ENCODE results near the gene CEP170B. TPM values are rescaled to one million over a fixed set of nuclear protein-coding genes. Genes with fewer than 3 reads are reported as not detected.

Gene CEP170B
- total RNA-seq, 1 donor from 2014 or later: 18.3 TPM

GRCh38 chr14:104866451-104867370 is 1.6 kb downstream of the CEP170B start:
- FAIRE-seq (no peak), DNase-seq (ENCODE audit: low spot score in 2 of 2) (no peak)

GRCh38 chr14:104867371-104868059 is 2.4 kb downstream of the CEP170B start:
- DNase-seq (ENCODE audit: low spot score in 2 of 2): no peak
- FAIRE-seq: no peak

- FAIRE-seq (no peak), DNase-seq (ENCODE audit: low spot score in 2 of 2) (no peak)
Measured at GRCh38 chr14:104868060-104868740, 3.1 kb downstream of the CEP170B start.

- FAIRE-seq: no peak
- no peak for DNase-seq (ENCODE audit: low spot score in 2 of 2)
Measured at GRCh38 chr14:104868811-104869572, 3.9 kb downstream of the CEP170B start.

DNA sequence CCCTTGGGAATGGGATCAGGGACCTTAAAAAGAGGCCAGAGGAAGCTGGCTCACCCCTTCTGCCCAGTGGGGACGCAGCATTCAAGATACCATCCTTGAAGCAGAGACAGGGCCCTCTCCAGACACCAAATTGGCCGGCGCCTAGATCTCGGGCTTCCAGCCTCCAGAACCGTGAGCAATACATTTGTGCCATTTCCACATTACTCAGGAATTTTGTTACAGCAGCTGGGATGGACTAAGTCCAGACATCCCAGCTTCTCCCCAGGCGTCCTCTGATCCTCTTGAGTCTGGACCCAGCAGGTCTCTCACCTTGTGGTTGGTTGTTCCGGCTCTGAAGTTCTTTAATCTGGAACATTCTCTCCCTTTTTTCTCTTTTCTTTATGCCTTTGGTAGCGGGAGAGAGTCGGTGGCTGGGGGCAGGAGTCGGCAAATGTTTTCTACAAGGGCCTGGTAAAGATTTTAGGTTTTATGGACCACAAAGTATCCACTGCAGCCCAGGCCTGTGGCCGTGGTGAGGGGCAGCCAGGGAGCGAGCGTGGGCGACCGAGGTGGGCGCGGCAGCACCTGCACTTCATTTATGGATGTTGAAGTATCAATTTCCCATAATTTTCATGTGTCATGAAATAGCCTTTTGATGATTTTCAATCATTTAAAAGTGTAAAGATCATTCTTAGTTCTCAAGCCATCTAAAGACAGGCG is 4.8 kb downstream of the CEP170B start:
- no peak for FAIRE-seq
- DNase-seq (ENCODE audit: low spot score in 2 of 2): no peak

GRCh38 chr14:104870368-104871144 is 5.5 kb downstream of the CEP170B start:
- FAIRE-seq (no peak), DNase-seq (ENCODE audit: low spot score in 2 of 2) (no peak)

DNA sequence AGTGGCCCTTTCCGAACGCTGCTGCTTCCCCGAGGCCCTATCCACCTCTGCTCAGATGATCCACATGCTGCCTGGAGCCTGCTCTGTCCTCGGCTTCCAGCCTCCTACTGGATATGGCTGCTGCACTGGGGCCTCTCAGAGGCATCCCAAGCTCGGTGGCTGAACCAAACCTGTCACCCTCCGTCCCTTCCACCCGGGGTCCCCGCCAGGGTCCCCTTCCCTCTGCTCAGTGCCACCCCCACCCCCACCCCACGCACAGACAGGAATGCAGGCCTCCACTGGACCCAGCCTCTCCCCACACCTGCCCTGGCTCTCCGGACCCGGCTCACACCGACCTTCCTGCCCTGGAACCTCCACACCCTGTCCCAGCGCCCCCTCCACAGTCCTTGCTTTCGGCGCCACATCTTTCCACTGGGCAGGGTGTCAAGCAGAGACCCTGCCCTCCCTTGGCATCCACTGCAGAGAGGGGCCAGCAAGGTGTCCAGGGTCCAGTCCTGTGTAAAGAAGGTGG is 6.1 kb downstream of the CEP170B start:
- no peak for FAIRE-seq

DNA sequence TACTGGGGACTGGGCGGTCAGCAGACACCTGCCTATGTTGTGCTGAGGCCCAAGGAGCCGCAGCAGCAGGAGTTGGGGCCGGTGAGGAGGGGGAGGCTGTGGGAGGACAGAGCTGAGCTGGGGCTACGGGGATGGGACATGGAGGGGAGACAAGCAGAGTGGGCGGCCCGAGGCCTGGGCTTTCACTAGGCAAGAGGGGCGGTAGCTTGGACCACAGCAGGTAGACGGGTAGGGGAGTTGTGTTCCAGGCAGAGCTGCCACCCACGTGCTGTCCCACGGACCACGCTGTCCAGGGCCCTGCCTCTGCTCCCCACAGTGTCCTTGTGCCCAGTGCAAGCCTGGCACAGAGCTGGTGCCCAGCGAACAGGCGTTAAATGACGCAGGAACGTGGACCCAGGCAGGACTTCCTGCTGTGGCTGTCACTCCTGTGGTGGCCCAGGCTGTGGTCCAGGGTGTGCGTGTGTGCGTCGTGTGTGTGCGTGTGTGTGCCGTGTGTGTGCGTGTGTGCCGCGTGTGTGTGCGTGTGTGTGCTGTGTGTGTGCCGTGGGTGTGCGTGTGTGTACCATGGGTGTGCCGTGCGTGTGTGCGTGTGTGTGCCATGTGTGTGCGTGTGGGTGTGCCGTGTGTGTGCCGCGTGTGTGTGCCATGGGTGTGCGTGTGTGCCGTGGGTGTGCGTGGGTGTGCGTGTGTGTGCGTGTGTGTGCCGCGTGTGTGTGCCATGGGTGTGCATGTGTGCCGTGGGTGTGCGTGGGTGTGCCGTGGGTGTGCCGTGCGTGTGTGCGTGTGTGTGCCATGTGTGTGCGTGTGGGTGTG is 6.8 kb downstream of the CEP170B start:
- DNase-seq (ENCODE audit: low spot score in 2 of 2) (no peak), FAIRE-seq (no peak)

More for the DNA sequence above, 6.1 kb downstream of the CEP170B start:
- DNase-seq (ENCODE audit: low spot score in 2 of 2): no peak

- DNase-seq (ENCODE audit: low spot score in 2 of 2) (no peak), FAIRE-seq (no peak)
Measured at GRCh38 chr14:104872469-104873341, 7.6 kb downstream of the CEP170B start.

DNA sequence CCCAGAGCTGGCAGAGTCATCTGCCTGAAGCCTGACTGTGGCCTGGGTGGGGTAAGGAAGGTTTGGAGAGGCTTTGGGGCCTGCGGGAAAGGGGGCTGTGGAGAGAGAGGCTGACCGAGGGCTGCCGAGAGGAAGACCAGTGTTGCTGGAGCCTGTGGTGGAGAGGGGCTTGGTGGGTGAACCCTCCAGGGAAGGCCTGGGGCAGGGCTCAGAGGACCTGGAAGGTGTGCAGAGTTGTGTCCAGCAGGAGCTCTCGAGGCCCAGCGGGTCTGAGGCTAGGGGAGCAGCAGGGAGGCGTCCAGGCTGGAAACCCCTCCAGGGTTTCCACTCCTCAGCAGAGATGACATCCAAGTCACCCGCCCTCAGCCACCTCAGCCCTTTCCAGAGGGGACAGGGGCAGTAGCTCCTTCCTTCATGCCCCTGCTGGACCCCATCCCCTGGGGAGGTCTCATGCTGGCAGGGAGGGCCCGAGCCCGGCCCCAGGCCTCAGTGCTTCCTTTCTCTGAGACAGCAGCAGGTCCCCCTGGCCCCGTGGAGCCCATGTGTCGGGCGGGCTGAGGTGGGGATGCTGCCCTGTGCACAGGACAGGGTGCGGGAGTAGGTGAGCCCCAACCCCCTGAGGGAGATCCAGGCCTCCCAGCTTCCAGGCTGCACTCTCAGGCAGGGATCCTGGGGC is 8.4 kb downstream of the CEP170B start:
- DNase-seq (ENCODE audit: low spot score in 2 of 2) (no peak), FAIRE-seq (no peak)

GRCh38 chr14:104874110-104874531 is 9.1 kb downstream of the CEP170B start:
- FAIRE-seq: no peak
- no peak for DNase-seq (ENCODE audit: low spot score in 2 of 2)

- no peak for FAIRE-seq
Measured at GRCh38 chr14:104874571-104875411, 9.7 kb downstream of the CEP170B start.

DNA sequence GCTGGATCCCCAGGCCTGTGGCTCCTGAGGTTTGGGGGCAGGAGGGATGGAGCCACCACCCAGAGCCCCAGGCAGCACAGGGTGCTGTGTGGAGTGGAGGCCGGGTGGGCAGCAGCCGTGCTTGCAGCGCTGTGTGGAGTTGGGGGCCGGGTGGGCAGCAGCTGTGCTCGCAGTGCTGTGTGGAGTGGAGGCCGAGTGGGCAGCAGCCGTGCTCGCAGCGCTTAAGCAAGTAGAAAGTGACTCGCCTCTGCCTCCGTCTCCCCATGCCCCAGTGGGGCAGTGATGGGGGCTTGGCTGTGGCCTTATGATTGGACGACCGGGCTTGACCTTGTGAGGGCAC is 10.3 kb downstream of the CEP170B start:
- no peak for FAIRE-seq
- no peak for DNase-seq (ENCODE audit: low spot score in 2 of 2)

More at GRCh38 chr14:104874571-104875411, 9.7 kb downstream of the CEP170B start:
- DNase-seq (ENCODE audit: low spot score in 2 of 2): no peak

- FAIRE-seq: no peak
- no peak for DNase-seq (ENCODE audit: low spot score in 2 of 2)
Measured at GRCh38 chr14:104875811-104876210, 10.7 kb downstream of the CEP170B start.

GRCh38 chr14:104876251-104876699 is 11.2 kb downstream of the CEP170B start:
- DNase-seq (ENCODE audit: low spot score in 2 of 2): no peak
- FAIRE-seq: no peak
